WI38 (cell line): ENCODE data around the gene SNED1.

Source experiments
- H3K4me3 ChIP-seq: 2 replicates; pipeline ENCODE4 v1.5.1; 2011; ENCODE audit warnings: low read depth, mild to moderate bottlenecking, control low read depth, low read length
- TF ChIP-seq, protein P1 (sequence below): IDR thresholded peaks from 2 replicates; pipeline ENCODE4 v1.5.1; 2012; ENCODE audit warnings: low read depth, mild to moderate bottlenecking, control low read depth, low read length

The SNED1 gene

DNA sequence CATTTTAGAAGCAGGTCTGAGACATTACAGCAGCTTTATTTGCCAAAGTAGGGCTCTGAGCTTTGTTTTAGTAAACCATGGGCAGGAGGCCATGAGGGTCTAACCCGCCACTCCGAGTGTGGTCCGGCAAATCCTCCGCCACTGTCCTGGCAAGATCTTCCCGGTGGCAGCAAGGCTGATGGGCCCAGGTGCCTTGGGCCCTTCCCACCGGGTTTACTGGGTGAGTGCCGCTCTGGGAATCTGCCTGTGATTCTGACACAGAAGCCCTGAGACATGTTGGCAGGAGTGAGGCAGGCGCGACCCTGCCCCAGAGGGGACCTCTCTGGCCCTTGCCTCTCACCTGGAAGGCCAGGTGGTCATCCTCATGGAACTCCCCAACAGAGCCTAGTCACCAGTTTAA lies 73.7 kb downstream of the SNED1 start:
- TF ChIP-seq, protein P1, sequence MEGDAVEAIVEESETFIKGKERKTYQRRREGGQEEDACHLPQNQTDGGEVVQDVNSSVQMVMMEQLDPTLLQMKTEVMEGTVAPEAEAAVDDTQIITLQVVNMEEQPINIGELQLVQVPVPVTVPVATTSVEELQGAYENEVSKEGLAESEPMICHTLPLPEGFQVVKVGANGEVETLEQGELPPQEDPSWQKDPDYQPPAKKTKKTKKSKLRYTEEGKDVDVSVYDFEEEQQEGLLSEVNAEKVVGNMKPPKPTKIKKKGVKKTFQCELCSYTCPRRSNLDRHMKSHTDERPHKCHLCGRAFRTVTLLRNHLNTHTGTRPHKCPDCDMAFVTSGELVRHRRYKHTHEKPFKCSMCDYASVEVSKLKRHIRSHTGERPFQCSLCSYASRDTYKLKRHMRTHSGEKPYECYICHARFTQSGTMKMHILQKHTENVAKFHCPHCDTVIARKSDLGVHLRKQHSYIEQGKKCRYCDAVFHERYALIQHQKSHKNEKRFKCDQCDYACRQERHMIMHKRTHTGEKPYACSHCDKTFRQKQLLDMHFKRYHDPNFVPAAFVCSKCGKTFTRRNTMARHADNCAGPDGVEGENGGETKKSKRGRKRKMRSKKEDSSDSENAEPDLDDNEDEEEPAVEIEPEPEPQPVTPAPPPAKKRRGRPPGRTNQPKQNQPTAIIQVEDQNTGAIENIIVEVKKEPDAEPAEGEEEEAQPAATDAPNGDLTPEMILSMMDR, result no peak
- H3K4me3 ChIP-seq, result no peak overlapping the region

DNA sequence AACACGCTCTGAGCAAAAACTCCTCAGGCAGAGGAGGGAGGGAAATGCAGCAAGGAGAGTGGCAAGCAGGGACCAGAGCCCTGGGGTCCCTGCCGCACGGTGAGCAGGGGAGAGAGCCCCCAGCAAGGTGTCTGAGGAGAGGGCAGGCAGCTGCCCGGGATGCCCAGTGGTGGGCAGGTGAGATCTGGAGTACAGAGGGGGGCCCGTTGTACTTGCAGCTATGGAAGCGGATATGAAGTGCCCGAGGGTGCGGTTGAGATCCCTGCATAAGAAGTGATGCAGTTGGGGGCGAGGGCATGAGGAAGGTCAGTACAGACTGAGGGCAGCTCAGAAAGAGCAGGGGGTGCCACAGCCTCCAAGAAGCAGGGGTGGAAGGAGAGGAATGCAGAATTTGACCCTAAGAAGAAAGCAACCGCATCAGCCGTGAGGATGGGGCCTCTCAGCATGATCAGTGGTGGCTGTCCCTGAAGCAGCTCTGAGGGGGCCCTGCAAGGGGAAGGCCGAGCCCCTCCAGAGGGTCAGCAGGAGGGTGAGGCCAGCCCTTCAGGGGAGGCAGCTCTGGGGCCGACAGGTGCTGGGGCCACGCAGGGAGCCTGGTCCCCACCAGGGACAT lies 74.2 kb downstream of the SNED1 start:
- TF ChIP-seq, protein P1, result no peak
- no peak overlapping the region for H3K4me3 ChIP-seq

DNA sequence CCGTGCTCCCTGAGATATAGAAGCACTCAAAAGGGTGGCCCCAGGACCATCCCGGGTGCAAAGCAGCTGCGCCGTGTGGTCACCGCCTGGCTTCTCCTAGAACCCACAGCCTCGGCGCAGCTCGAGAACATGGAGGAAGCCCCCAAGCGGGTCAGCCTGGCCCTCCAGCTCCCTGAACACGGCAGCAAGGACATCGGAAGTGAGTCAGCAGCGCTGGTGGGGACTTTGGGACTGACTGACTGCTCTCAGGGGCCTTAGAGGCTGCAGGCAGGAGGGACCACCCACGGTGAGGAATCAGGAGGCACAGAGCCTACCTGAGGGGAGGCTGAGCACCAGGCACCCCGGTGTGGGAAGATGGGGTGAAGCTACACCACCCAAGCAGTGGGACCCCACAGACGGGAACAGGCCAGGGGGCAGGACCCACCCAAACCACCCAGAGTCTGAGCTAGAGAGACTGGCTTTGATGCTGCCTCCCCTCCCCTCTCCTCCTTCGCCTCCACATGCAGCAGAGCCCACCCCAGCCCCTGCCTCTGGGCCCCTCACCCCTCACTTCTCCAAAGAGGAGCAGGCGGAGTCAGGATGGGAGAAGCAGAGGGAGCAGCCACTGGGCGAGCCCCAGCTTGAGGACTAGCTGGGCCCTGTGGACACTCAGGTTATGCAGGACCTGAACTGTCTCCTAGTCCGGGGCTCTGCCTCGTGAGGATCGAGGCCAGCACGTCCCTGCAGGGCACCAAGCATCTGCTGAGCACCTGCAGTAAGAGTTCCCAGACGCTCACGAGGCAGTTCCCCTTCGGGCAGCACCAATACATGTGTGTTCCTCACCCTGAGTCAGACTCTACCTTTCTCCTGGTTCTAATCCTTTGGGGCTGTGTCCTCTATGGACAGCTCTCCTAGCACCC lies 75.0 kb downstream of the SNED1 start:
- no peak overlapping the region for H3K4me3 ChIP-seq
- TF ChIP-seq, protein P1, result no peak

DNA sequence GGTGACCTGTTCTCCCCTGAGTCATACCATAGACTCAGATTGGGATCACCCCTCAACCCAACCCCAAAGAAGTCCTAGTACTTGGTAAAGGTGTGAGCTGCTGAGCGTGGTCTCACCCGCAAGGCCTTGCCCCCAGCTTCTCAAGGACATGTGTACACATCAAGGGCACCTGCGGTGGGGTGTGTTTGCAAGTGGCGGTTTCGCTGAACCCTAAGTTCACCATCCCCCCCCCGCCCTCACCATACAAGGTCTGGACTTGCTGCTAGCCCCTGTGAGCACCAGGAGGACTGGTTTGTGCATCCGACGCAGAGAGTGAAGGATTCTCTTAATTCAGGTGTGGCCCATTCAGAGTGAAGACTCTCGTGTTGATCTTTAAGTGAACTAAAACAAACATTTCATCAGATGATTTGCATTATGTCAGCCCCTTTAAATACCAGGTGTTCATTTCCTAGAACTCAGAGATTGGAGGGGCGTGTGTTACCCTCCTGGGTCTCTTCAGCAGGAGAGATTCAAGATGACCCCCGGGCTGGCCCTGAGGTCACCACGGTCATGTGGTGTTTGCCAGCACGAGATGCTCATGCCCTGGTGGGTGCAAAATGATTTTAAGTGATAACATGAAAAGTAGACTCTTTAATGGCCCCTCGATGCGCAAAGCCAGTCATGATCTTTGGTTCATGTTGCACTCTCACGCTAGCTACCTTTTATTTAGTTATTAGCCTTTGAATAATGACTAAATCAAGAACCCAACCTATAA lies 75.8 kb downstream of the SNED1 start:
- no peak overlapping the region for H3K4me3 ChIP-seq
- TF ChIP-seq, protein P1, result no peak

DNA sequence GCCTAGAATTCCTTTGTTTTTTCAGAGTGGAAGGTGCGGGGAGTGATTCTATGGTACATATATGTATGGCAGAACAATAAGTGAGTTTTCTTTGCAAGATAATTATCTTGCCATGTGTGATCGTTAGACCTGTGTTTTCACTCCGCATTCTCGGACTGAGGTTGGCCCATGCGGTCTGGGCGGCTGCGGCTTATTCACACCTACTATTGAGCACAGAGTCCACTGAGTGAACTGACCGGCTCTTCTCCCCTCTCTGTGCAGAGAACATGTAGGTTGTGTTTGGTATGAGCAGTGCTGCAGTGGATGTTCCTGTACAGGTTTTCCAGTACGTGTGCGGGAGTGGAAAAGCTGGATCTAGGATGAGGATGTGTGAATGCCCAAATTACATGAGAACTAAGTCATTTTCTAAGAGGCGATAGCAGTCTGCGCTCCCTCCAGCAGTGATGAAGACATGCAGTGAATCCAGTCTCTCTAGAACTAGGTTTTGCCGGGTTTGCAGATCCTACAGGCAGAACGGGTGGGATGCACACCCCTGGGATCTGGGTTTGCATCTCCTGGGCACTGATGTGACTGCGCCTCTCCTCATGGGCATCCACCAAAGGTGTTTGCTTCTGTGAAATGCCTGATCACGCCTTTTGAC lies 76.6 kb downstream of the SNED1 start:
- TF ChIP-seq, protein P1, result no peak
- no peak overlapping the region for H3K4me3 ChIP-seq

DNA sequence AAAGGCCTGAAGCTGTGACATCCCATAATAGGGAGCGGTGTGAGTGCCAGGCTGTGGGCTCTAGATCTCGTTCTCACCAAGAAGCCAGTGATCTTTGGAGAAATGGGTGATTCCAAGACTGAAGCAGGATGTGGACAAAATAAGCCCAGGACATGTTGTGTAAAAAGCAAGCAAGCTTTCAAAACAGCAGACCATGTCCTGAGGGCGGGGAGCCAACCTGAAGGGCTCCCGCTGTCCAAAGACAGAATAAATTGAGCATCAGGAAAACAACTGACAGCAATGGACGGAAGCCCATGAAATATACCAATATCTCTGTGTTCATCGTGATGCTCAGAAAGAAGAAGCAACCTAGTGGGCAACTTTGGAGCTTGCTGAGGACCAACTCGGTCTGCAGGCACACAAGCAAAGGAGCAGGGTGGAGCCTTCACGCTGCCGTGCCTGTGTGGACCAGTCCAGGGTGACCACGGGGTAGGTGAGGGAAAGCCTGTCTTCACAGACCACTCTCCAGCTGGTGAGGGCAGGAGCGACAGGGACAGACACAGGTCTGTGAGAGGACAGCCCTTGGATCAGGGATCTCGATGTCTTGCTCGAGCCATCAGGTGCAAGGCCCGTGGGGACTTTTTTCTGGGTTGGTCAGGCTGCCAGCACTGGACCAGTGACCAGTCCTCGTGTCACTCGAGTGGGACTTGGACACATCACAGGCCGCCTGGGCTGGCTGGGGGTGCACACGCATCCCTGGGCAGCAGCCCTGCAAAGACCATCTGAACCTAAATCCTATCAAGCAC lies 82.2 kb downstream of the SNED1 start:
- H3K4me3 ChIP-seq, result no peak overlapping the region
- TF ChIP-seq, protein P1, result no peak
